Parathyroid adenoma (tissue), 2 donors: ENCODE results near the gene SORCS3.

Experiments used
- H2AFZ ChIP-seq: fragments of 300-600 bp; sonication (generic); one replicate; pipeline ENCODE4 v1.7.0; 2017; ENCODE audit warnings: antibody characterized with exemption, mild to moderate bottlenecking
- H3K27ac ChIP-seq: fragments of 300-600 bp; sonication (generic); one replicate; pipeline ENCODE4 v1.7.0; 2017
- H3K27me3 ChIP-seq: fragments of 300-600 bp; sonication (generic); one replicate; pipeline ENCODE4 v1.7.0; 2017; ENCODE audit warnings: low read length; ENCODE audit not compliant: control insufficient read depth, insufficient read depth
- H3K36me3 ChIP-seq: fragments of 300-600 bp; sonication (generic); one replicate; pipeline ENCODE4 v1.7.0; 2017; ENCODE audit warnings: low read length; ENCODE audit not compliant: control insufficient read depth, insufficient read depth
- H3K4me1 ChIP-seq: fragments of 300-600 bp; sonication (generic); one replicate; pipeline ENCODE4 v1.7.0; 2017; ENCODE audit warnings: control low read depth
- H3K4me2 ChIP-seq: fragments of 300-600 bp; sonication (generic); one replicate; pipeline ENCODE4 v1.7.0; 2017; ENCODE audit warnings: low read length
- H3K4me3 ChIP-seq: fragments of 300-600 bp; sonication (generic); one replicate; pipeline ENCODE4 v1.7.0; 2017; ENCODE audit warnings: low read depth, low read length
- H3K79me2 ChIP-seq: fragments of 300-600 bp; sonication (generic); one replicate; pipeline ENCODE4 v1.7.0; 2017; ENCODE audit warnings: control low read depth
- H3K9ac ChIP-seq: fragments of 300-600 bp; sonication (generic); one replicate; pipeline ENCODE4 v1.7.0; 2017; ENCODE audit warnings: mild to moderate bottlenecking
- H3K9me3 ChIP-seq: fragments of 300-600 bp; sonication (generic); one replicate; pipeline ENCODE4 v1.7.0; 2017; ENCODE audit warnings: low read length; ENCODE audit not compliant: control insufficient read depth
- TF ChIP-seq, protein P1 (sequence below): fragments of 300-600 bp; sonication (generic); IDR thresholded peaks from one replicate; pipeline ENCODE4 v1.7.0; 2017; ENCODE audit warnings: antibody characterized with exemption, mild to moderate bottlenecking
- donor health status: primary hyperparathyroidism.

SORCS3 gene

DNA sequence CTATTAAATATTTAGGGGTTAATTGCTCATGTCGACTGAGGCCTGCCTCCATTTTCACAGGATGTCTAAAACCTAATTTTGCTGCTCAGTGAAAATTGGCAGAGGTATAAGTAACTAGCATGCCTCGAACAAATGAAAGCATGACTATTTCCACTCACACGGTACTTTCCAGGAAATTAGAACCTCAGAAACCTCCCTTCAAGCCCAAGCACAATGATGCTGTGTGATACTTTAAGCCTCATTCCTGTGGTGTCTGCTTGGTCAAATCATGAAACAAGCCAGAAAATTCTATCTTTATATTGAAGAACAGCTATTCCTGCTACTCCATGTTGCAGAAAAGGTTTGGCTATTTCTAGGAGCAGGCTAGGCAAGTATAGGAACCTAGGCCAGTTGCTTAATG, 203.0 kb downstream of the SORCS3 start:
- H3K79me2 ChIP-seq: no peaks in the 10 kb centered on the region
- no peaks in the 10 kb centered on the region for H3K36me3 ChIP-seq
- no peak overlapping the region for H3K27ac ChIP-seq
- H3K4me1 ChIP-seq: no peaks in the 10 kb centered on the region
- H3K4me3 ChIP-seq: no peak overlapping the region
- H2AFZ ChIP-seq: no peak overlapping the region
- no peaks in the 10 kb centered on the region for H3K9me3 ChIP-seq
- no peaks in the 10 kb centered on the region for H3K27me3 ChIP-seq
- H3K9ac ChIP-seq: no peak overlapping the region
- TF ChIP-seq, protein P1, sequence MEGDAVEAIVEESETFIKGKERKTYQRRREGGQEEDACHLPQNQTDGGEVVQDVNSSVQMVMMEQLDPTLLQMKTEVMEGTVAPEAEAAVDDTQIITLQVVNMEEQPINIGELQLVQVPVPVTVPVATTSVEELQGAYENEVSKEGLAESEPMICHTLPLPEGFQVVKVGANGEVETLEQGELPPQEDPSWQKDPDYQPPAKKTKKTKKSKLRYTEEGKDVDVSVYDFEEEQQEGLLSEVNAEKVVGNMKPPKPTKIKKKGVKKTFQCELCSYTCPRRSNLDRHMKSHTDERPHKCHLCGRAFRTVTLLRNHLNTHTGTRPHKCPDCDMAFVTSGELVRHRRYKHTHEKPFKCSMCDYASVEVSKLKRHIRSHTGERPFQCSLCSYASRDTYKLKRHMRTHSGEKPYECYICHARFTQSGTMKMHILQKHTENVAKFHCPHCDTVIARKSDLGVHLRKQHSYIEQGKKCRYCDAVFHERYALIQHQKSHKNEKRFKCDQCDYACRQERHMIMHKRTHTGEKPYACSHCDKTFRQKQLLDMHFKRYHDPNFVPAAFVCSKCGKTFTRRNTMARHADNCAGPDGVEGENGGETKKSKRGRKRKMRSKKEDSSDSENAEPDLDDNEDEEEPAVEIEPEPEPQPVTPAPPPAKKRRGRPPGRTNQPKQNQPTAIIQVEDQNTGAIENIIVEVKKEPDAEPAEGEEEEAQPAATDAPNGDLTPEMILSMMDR: no peak
- H3K4me2 ChIP-seq: no peak overlapping the region

DNA sequence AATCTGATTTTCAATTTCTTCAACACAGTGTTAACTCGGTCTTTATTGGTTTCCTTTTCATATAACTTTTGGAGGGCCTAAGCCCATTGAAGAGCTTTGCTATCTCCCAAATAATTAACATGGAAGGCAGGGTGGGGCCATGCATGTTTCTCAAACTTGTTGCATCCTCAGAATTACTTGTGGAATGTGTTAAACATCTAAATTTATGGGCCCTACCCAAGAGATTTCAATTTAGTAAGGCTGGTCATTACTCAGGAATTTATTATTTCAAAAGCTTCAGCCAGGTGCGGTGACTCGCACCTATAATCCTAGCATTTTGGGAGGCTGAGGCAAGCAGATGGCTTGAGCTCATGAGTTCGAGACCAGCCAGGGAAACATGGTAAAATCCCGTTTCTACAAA, 208.9 kb downstream of the SORCS3 start:
- Histone ChIP-seq H3K4me2 (no peak overlapping the region), H3K9me3 (no peaks in the 10 kb centered on the region), H3K4me3 (no peak overlapping the region), H2AFZ (no peak overlapping the region), H3K27me3 (no peaks in the 10 kb centered on the region), H3K9ac (no peak overlapping the region), H3K79me2 (no peaks in the 10 kb centered on the region), H3K27ac (no peak overlapping the region), H3K36me3 (no peaks in the 10 kb centered on the region), H3K4me1 (no peaks in the 10 kb centered on the region)
- TF ChIP-seq, protein P1: no peak

DNA sequence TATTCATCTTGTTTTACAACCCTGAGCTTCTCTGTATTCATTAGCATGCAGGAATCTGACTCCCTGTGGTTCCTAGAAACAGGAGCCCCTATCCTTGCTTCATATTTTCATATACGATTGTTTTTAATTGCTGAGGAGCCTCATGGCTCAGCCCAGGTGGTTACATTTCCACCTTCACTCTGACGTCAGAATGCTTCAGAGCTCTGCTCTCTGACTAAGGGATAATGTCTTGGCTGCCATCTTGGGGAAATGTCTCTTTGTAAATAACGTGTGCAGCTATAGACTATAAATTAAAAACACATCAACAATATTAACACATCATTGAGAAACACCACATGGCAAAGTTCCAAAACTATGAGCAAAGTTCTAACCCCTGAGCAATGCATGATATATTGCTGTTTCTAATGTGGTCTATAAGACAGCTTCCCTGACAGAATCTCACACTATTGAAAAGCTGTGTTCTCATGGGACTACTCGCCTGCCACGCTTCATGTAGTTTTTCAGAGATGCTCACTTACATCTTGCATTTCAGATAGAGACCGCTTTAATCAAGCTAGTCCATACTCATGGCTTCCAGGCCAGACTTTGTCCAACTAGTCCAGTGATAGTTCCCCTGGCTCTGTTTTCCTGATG, 227.0 kb downstream of the SORCS3 start:
- Histone ChIP-seq H3K4me3 (no peak overlapping the region), H2AFZ (no peak overlapping the region), H3K27me3 (no peaks in the 10 kb centered on the region), H3K36me3 (no peaks in the 10 kb centered on the region), H3K79me2 (no peaks in the 10 kb centered on the region), H3K4me1 (no peaks in the 10 kb centered on the region), H3K4me2 (no peak overlapping the region), H3K9me3 (no peaks in the 10 kb centered on the region), H3K9ac (no peak overlapping the region), H3K27ac (no peak overlapping the region)
- TF ChIP-seq, protein P1: no peak

DNA sequence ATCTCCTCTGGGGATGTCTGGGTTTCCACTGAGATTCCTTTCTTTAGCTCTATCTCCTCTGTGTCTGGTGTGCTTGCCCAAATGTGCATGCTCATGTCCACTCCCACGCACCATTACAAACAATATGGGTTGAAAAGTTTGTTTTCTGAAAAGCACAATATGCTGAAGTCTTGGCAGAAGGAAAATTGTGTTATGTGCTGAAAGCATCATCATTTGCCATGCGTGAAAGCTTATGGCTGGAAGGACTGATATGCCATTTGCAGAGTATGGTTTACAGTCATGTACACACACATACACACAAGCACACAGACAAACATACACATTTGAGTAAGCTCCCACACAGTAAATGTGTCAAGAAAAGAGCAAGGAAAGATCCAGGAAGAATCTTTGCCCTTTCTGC, 231.6 kb downstream of the SORCS3 start:
- H3K79me2 ChIP-seq: no peaks in the 10 kb centered on the region
- H3K9me3 ChIP-seq: no peaks in the 10 kb centered on the region
- no peak overlapping the region for H3K4me3 ChIP-seq
- TF ChIP-seq, protein P1: no peak
- H2AFZ ChIP-seq: no peak overlapping the region
- H3K4me1 ChIP-seq: no peaks in the 10 kb centered on the region
- H3K9ac ChIP-seq: no peak overlapping the region
- no peak overlapping the region for H3K27ac ChIP-seq
- no peak overlapping the region for H3K4me2 ChIP-seq
- no peaks in the 10 kb centered on the region for H3K36me3 ChIP-seq
- no peaks in the 10 kb centered on the region for H3K27me3 ChIP-seq

DNA sequence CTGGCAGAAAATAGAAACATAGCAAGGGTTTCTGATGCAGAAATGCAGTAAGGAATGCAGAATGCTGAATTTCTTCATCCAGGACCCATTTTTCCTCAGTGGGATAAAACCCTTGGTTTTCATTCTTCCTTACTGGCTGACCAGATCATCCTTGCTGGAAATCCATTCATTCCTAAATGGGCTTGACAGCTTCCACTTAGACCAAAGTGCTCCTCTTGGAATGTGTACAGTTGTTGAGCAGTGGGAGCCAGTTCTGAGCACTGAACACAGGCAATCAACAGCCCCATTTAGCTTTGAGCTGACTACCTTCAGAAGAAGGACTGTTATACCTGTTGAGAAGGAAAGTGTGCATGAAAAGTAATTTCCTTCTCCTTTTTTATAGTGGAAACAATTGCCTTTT, 232.1 kb downstream of the SORCS3 start:
- TF ChIP-seq, protein P1: no peak
- no peaks in the 10 kb centered on the region for H3K9me3 ChIP-seq
- H3K36me3 ChIP-seq: no peaks in the 10 kb centered on the region
- no peak overlapping the region for H3K4me2 ChIP-seq
- H3K9ac ChIP-seq: no peak overlapping the region
- H3K4me3 ChIP-seq: no peak overlapping the region
- no peak overlapping the region for H2AFZ ChIP-seq
- no peak overlapping the region for H3K27ac ChIP-seq
- H3K27me3 ChIP-seq: no peaks in the 10 kb centered on the region
- no peaks in the 10 kb centered on the region for H3K4me1 ChIP-seq
- H3K79me2 ChIP-seq: no peaks in the 10 kb centered on the region
